Peyer's patch (tissue), 4 donors: ENCODE results near the gene ZNF718. TPM values are rescaled to one million over a fixed set of nuclear protein-coding genes. Genes with fewer than 3 reads are reported as not detected.
"Not testable (repeated sequence)": the region's sequence is repeated elsewhere in the genome, so short reads cannot be mapped to it uniquely, and the experiment has no call there.

Experiments
- DNase-seq, 3 donors: peaks; one replicate each; pipeline ENCODE4 v3.0.0-alpha.2; 2017 to 2019
- H3K27ac ChIP-seq, 4 donors: fragments of 200-600 bp; sonication (generic); one replicate each; pipeline ENCODE4 v1.5.1; 2016 to 2019
- H3K27me3 ChIP-seq, 2 donors: fragments of 200-600 bp; sonication (generic); one replicate each; pipeline ENCODE4 v1.5.1; 2019
- H3K36me3 ChIP-seq, 3 donors: fragments of 200-600 bp; sonication (generic); one replicate each; pipeline ENCODE4 v1.5.1; 2016 to 2019
- H3K4me1 ChIP-seq, 4 donors: fragments of 200-600 bp; sonication (generic); one replicate each; pipeline ENCODE4 v1.5.1; 2016 to 2019
- H3K4me3 ChIP-seq, 4 donors: fragments of 200-600 bp; sonication (generic); 1 replicate in 3 of 4; 2 replicates in 1 of 4; pipeline ENCODE4 v1.5.1; 2016 to 2019; ENCODE audit warnings: mild to moderate bottlenecking in 1 of 4
- H3K9me3 ChIP-seq, 4 donors: fragments of 200-600 bp; sonication (generic); one replicate each; pipeline ENCODE4 v1.5.1; 2016 to 2019; ENCODE audit warnings: mild to moderate bottlenecking in 1 of 4
- POLR2A ChIP-seq, 2 donors: fragments of 450-650 bp; IDR thresholded peaks; one replicate each; pipeline ENCODE4 v1.5.1; 2017; ENCODE audit warnings: antibody characterized with exemption in 2 of 2, mild to moderate bottlenecking in 2 of 2, moderate library complexity in 2 of 2
- total RNA-seq, 4 donors: library from RNA; depleted of rRNA; stranded (reverse); fragments of >200 nt; gene quantifications; one replicate each; pipeline ENCODE4 v1.1.0, GENCODE V29; 2016
- TF ChIP-seq, protein P1 (sequence below), 6 experiments: fragments of 450-650 bp in 4 of 6; fragments of 200-600 bp in 2 of 6; sonication (generic) in 1 of 6; IDR thresholded peaks; one replicate each; pipeline ENCODE4 v1.5.1; 2017 to 2019; ENCODE audit warnings: antibody characterized with exemption in 6 of 6, mild to moderate bottlenecking in 3 of 6, moderate library complexity in 1 of 6

Gene ZNF718
- total RNA-seq, 4 donors from 2014 or later = 3.5 to 15.7 (median 9.2) TPM

- Histone ChIP-seq H3K36me3 (peaks cover 0 to 78% (median 0%) of the 10 kb centered on the region in 3 donors), H3K9me3 (peaks cover 0 to 81% (median 17%) of the 10 kb centered on the region in 4 donors), H3K4me3 (no peak overlapping the region), H3K27me3 (no peaks in the 10 kb centered on the region), H3K4me1 (no peaks in the 10 kb centered on the region), H3K27ac (no peak overlapping the region)
- DNase-seq = no peak
- no peak for TF ChIP-seq POLR2A (IDR thresholded peaks at IDR 0.05)
- TF ChIP-seq, protein P1, sequence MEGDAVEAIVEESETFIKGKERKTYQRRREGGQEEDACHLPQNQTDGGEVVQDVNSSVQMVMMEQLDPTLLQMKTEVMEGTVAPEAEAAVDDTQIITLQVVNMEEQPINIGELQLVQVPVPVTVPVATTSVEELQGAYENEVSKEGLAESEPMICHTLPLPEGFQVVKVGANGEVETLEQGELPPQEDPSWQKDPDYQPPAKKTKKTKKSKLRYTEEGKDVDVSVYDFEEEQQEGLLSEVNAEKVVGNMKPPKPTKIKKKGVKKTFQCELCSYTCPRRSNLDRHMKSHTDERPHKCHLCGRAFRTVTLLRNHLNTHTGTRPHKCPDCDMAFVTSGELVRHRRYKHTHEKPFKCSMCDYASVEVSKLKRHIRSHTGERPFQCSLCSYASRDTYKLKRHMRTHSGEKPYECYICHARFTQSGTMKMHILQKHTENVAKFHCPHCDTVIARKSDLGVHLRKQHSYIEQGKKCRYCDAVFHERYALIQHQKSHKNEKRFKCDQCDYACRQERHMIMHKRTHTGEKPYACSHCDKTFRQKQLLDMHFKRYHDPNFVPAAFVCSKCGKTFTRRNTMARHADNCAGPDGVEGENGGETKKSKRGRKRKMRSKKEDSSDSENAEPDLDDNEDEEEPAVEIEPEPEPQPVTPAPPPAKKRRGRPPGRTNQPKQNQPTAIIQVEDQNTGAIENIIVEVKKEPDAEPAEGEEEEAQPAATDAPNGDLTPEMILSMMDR (IDR thresholded peaks at IDR 0.05) = no peak
Measured at GRCh38 chr4:138935-139334, 14.6 kb downstream of the ZNF718 start.

DNA sequence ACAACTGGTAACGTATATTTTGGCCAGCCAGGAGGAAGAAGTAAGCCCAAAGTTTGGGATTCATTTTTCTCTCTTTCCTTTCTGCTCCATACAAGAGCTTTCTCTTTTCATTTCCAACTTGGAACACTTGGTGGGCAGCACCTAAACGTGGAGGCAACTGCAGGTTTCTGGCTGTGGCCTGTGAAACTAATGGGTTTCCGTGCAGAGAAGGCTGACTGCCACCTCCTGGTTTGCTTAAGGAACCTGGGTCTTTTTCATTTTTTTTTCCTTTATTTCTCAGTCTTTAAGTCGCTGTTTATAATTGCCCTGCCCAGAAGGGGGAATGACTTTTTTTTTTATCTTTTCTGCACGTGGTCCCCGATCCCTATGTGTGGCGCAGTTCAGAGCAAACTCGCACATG is 15.4 kb downstream of the ZNF718 start:
- no peak for TF ChIP-seq POLR2A (IDR thresholded peaks at IDR 0.05)
- TF ChIP-seq, protein P1 (IDR thresholded peaks at IDR 0.05) = no peak
- DNase-seq = no peak
- peaks cover 0 to 70% (median 0%) of the 10 kb centered on the region in 3 donors for H3K36me3 ChIP-seq
- H3K4me1 ChIP-seq = no peaks in the 10 kb centered on the region
- H3K9me3 ChIP-seq = peaks cover 0 to 79% (median 17%) of the 10 kb centered on the region in 4 donors
- H3K4me3 ChIP-seq = no peak overlapping the region
- H3K27ac ChIP-seq = no peak overlapping the region
- no peaks in the 10 kb centered on the region for H3K27me3 ChIP-seq

GRCh38 chr4:146621-147020 is 22.3 kb downstream of the ZNF718 start:
- H3K27ac ChIP-seq = no peak overlapping the region

DNA sequence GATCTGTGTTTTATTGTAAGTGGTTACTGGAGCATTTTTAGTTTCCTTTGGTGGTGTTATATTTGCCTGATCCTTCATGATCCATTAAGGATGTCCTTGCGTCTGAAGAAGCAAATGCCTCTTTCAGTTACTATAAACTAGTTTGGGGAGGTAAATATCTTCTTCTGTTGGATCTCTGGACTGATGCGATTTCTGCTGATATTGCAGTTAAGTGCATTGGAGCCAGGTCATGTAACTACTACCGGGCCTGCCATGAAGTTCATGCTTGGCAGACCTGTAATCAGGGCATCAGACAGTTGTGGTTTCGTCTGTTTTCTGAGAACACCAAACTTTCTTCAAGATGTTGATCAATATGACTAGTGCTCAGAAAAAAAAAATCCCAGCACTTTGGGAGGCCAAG is 22.9 kb downstream of the ZNF718 start:
- Histone ChIP-seq H3K4me1 (no peaks in the 10 kb centered on the region), H3K9me3 (peaks cover 0 to 63% (median 20%) of the 10 kb centered on the region in 4 donors), H3K27ac (no peak overlapping the region), H3K27me3 (no peaks in the 10 kb centered on the region), H3K4me3 (no peak overlapping the region), H3K36me3 (peaks cover 0 to 23% (median 0%) of the 10 kb centered on the region in 3 donors)
- TF ChIP-seq, protein P1 (IDR thresholded peaks at IDR 0.05) = no peak
- TF ChIP-seq POLR2A (IDR thresholded peaks at IDR 0.05) = no peak
- no peak for DNase-seq

More at GRCh38 chr4:146621-147020, 22.3 kb downstream of the ZNF718 start:
- H3K36me3 ChIP-seq = peaks cover 0 to 27% (median 0%) of the 10 kb centered on the region in 3 donors
- DNase-seq = no peak
- no peak overlapping the region for H3K4me3 ChIP-seq
- peaks cover 0 to 68% (median 20%) of the 10 kb centered on the region in 4 donors for H3K9me3 ChIP-seq
- H3K4me1 ChIP-seq = no peaks in the 10 kb centered on the region
- TF ChIP-seq, protein P1 (IDR thresholded peaks at IDR 0.05) = no peak
- TF ChIP-seq POLR2A (IDR thresholded peaks at IDR 0.05) = no peak
- no peaks in the 10 kb centered on the region for H3K27me3 ChIP-seq

- peaks cover 0 to 84% (median 26%) of the 10 kb centered on the region in 4 donors for H3K9me3 ChIP-seq
Measured at GRCh38 chr4:161496-162284, 37.4 kb downstream of the ZNF718 start.

DNA sequence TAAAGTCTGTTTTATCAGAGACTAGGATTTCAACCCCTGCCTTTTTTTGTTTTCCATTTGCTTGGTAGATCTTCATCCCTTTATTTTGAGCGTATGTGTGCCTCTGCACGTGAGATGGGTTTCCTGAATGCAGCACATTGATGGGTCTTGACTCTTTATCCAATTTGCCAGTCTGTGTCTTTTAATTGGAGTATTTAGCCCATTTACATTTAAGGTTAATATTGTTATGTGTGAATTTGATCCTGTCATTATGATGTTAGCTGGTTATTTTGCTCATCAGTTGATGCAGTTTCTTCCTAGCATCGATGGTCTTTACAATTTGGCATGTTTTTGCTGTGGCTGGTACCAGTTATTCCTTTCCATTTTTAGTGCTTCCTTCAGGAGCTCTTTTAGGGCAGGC is 45.3 kb downstream of the ZNF718 start:
- not testable (repeated sequence) for H3K36me3 ChIP-seq, H3K4me1 ChIP-seq, H3K4me3 ChIP-seq, DNase-seq, H3K27ac ChIP-seq, H3K27me3 ChIP-seq
- peaks cover 0 to 70% (median 24%) of the 10 kb centered on the region in 4 donors for H3K9me3 ChIP-seq

More at GRCh38 chr4:161496-162284, 37.4 kb downstream of the ZNF718 start:
- DNase-seq = no peak
- TF ChIP-seq POLR2A (IDR thresholded peaks at IDR 0.05) = no peak
- TF ChIP-seq, protein P1 (IDR thresholded peaks at IDR 0.05) = no peak
- Histone ChIP-seq H3K27ac (no peak overlapping the region), H3K36me3 (peaks cover 0 to 8% (median 0%) of the 10 kb centered on the region in 3 donors), H3K27me3 (no peaks in the 10 kb centered on the region), H3K4me3 (no peak overlapping the region), H3K4me1 (no peaks in the 10 kb centered on the region)

DNA sequence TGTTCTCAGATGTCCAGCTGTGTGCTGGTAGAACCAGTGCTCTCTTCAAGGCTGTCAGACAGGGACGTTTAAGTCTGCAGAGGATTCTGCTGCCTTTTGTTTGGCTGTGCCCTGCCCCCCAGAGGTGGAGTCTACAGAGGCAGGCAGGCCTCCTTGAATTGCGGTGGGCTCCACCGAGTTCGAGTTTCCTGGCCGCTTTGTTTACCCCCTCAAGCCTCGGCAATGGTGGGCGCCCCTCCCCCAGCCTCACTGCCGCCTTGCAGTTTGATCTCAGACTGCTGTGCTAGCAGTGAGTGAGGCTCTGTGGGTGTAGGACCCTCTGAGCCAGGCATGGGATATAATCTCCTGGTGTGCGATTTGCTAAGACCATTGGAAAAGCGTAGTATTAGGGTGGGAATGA is 47.0 kb downstream of the ZNF718 start:
- not testable (repeated sequence) for H3K27ac ChIP-seq

More for the DNA sequence above, 47.0 kb downstream of the ZNF718 start:
- H3K4me3 ChIP-seq, DNase-seq, H3K4me1 ChIP-seq, H3K36me3 ChIP-seq, H3K27me3 ChIP-seq: not testable (repeated sequence)
- peaks cover 0 to 69% (median 17%) of the 10 kb centered on the region in 4 donors for H3K9me3 ChIP-seq
